GM10248 (cell line): ENCODE measurements around the gene NTNG1.

Experiments
- CTCF ChIA-PET: fragments of 300-600 bp; sonication (Branson Sonifier 250); formaldehyde crosslinking; extraction: SDS; loops from one replicate; lab custom pipeline; 2021; ENCODE audit warnings: antibody characterized with exemption; lab: Yijun Ruan, JAX
- POLR2A ChIA-PET: fragments of 350-650 bp; sonication (Branson Sonifier 250); formaldehyde crosslinking; extraction: SDS; loops from one replicate; lab custom pipeline; 2020; ENCODE audit warnings: antibody characterized with exemption; lab: Yijun Ruan, JAX
- DNase-seq: peaks from one replicate; pipeline ENCODE4 v3.0.0; 2012; ENCODE audit errors: extremely low spot score
- TF ChIP-seq, protein P1 (sequence below): IDR thresholded peaks from 2 replicates; pipeline ENCODE4 v1.5.1; 2012; ENCODE audit warnings: mild to moderate bottlenecking, low read depth; ENCODE audit errors: extremely low read depth, missing control alignments, control extremely low read depth

The NTNG1 gene

DNA sequence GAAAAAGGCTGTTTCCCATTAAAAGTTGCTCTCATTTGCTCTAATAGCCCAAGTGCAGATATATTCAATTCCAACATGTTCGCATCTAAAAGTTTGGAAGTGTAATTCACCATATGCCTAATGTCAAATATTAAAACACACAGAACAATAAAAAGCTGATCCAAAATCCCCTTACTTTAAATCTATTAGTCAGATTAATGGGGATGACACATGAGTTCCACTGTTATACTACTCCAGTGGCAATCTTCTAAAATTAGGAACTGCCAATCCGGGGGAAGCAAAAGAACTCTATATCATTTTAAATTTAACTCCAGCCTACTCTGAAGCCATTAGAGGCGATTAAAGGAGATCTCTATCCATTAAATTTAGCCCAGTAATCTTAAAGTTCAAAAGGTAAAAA is 317.1 kb downstream of the NTNG1 start:
- ChIA-PET POLR2A (no interaction called here), CTCF (interaction anchor here (1.9 to 3.4 kb wide), 2 partner anchors 13 to 20 kb away, joined by 5 to 28 read pairs; no protein-coding TSS in a partner anchor)

DNA sequence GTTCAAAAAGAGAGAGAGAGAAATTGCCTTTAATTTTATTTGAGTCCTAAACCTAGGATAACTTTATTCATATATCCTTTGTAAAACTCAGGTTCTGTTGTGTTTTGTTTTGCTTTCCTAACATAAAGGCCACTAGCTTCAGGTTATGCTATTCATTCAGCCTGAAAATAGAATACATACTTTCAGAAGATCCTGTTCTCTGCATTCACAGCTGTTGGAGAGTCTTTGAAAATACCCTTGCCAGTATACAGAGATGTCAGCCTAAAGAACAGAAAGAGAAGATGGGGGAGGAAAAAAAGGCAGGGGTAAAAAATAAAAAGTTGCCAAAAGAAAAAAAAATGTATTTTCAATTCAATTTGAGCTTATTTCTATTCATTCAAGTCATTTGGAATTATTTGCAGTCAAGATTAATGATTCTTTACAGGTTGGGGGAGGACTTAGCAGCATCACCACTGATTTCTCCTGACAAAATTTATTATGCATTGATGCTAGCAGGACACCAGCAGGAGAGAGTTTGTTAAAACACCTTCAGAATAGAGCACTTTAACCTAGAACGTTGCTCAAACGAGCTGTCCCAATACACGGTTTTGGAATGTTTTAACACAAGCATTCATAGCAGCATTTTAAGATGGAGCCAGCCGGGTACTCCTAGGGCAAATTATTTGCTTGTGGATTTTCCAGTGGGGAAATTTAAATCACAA is 318.5 kb downstream of the NTNG1 start:
- TF ChIP-seq, protein P1, sequence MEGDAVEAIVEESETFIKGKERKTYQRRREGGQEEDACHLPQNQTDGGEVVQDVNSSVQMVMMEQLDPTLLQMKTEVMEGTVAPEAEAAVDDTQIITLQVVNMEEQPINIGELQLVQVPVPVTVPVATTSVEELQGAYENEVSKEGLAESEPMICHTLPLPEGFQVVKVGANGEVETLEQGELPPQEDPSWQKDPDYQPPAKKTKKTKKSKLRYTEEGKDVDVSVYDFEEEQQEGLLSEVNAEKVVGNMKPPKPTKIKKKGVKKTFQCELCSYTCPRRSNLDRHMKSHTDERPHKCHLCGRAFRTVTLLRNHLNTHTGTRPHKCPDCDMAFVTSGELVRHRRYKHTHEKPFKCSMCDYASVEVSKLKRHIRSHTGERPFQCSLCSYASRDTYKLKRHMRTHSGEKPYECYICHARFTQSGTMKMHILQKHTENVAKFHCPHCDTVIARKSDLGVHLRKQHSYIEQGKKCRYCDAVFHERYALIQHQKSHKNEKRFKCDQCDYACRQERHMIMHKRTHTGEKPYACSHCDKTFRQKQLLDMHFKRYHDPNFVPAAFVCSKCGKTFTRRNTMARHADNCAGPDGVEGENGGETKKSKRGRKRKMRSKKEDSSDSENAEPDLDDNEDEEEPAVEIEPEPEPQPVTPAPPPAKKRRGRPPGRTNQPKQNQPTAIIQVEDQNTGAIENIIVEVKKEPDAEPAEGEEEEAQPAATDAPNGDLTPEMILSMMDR, result no peak
- no peak for DNase-seq
- POLR2A ChIA-PET, result no interaction called here
- CTCF ChIA-PET, result interaction anchor here (0.7 to 3.4 kb wide), 9 partner anchors 10 to 70 kb away, joined by 3 to 28 read pairs (median 5); no protein-coding TSS in a partner anchor

More for the DNA sequence above, 317.1 kb downstream of the NTNG1 start:
- TF ChIP-seq, protein P1, result no peak
- DNase-seq, result no peak

DNA sequence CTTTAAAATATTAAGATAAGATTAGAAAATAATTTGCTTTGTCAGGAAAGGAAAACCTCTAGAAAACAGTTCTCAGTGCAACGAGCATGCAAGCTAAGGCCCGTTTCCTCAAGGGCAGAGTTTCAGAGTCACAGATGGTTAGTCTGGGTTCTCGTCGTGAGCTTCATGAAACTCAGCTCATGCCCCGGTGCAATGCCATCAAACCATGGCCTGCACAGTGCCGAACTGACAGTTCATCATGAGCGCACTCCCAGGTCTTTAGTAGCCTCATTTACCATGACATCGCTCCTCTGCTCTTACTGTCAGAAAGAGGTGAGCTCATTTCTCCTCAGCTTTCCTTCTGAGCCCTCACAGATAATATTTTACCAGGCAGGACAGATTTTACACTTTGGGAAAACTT is 319.2 kb downstream of the NTNG1 start:
- no peak for DNase-seq
- TF ChIP-seq, protein P1, result no peak
- ChIA-PET CTCF (interaction anchor here (1.6 to 3.4 kb wide), 5 partner anchors 11 to 69 kb away, joined by 5 to 28 read pairs (median 7); no protein-coding TSS in a partner anchor), POLR2A (no interaction called here)

DNA sequence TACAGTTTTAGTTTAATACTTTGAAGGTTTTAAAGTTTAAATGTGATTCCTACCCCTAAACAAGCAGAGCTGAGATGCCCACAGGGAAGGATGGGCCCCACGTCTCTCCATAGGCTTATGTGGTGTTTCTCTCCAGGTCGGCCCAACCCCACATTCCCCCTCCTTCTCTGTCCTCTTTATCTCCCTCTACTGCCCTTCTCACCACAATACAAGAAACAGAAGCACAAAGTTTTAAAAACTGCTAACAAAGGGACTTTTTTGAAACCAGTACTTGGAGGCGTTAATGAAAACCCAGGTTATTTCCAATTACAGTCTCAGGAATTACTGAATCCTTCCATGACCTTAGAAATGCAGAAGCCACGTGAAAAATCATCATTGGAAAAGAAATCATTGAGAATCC is 324.0 kb downstream of the NTNG1 start:
- ChIA-PET CTCF (interaction anchor here (3.5 kb wide), 1 partner anchor 13 kb away, joined by 23 read pairs; no protein-coding TSS in a partner anchor), POLR2A (no interaction called here)
- TF ChIP-seq, protein P1, result no peak
- no peak for DNase-seq

DNA sequence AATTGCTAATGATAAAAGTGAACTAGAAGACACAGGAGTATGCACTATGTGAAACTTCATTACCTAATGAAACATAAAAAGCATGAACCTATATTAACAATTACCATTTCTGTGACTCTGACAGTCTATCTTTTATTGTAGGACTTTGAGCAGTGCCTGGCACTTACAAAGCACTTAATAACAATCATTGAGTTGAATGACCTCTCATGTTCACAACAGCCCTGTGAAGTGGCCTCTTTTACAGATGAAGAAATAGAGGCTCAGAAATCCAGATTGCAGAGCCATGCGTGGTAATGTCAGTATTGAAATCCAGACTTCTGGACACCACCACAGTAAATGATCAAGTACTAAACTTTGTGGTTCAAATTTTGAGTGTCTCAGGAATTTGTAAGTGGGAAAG is 326.4 kb downstream of the NTNG1 start:
- POLR2A ChIA-PET, result no interaction called here
- CTCF ChIA-PET, result interaction anchor here (1.1 to 6.6 kb wide), 5 partner anchors 8 to 62 kb away, joined by 3 to 28 read pairs (median 9); no protein-coding TSS in a partner anchor

DNA sequence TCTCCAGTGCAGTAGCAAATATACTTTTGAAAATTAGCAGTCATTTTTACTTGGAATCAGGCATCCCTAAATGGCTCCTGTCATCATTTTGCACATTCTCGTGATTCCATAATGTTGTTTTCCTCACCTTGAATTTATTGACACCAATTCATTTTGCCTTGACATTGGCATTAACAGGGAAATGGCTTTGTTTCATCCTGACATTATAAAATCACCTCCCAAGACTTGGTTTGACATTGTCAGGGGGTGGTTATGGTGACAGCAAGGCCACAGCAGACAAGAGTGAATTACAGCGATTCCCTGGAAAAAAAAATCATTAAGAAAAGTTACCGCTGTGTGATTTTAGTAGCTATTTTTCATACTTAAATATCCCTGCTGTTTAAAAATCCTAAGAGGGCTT is 327.0 kb downstream of the NTNG1 start:
- no peak for DNase-seq
- TF ChIP-seq, protein P1, result no peak
- ChIA-PET POLR2A (no interaction called here), CTCF (interaction anchor here (1.3 to 6.6 kb wide), 3 partner anchors 8 to 61 kb away, joined by 6 to 28 read pairs (median 6); no protein-coding TSS in a partner anchor)

More for the DNA sequence above, 326.4 kb downstream of the NTNG1 start:
- no peak for DNase-seq
- TF ChIP-seq, protein P1, result no peak
